Stimulated activated CD8-positive, alpha-beta memory T cell treated with anti-CD3 and anti-CD28 coated beads, Interleukin-7, amount 100 ng/mL, for 24 hours (primary cell): ENCODE results near the gene MFSD2A.
"Not testable (repeated sequence)": the region's sequence is repeated elsewhere in the genome, so short reads cannot be mapped to it uniquely, and the experiment has no call there.

Experiments used
- DNase-seq: peaks from one replicate; pipeline ENCODE4 v3.0.0-alpha.2; 2020; ENCODE audit warnings: low read depth

The MFSD2A gene

DNA sequence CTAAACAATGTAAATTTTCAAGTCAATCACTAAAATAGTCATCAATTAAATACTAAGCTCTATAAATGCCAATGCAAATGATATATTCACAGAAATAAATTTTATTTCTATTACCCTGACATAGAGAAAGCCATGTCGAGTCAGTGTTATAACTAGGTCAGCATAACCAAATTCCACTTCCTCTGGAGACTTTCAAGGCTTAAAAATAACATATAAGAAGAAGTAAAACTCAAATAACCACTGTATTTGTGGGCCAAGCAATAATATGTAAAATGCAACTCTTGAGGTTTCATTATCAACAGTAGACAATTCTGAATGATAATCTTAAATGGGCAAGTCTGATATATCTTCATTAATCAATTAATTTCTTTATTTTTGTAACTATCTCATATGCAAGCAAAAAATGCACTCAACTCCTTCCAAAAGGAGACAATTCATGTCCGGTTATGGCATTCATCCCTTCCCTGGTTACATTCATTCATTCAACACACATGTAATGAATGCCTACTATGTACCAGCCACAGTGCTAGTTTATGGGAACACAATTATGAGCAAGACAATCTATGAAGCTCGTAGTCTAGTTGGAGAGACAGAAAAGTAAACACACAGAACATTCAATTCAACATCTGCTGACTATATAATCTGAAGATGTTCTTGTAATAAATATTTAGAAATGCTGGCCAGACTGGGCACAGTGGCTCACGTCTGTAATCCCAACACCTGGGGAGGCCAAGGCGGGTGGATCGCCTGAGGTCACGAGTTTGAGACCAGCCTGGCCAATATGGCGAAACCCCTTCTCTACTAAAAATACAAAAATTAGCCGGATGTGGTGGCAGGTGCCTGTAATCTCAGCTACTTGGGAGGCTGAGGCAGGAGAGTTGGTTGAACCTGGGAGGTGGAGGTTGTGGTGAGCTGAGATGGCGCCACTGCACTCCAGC is 48.5 kb downstream of the MFSD2A start:
- no peak for DNase-seq

DNA sequence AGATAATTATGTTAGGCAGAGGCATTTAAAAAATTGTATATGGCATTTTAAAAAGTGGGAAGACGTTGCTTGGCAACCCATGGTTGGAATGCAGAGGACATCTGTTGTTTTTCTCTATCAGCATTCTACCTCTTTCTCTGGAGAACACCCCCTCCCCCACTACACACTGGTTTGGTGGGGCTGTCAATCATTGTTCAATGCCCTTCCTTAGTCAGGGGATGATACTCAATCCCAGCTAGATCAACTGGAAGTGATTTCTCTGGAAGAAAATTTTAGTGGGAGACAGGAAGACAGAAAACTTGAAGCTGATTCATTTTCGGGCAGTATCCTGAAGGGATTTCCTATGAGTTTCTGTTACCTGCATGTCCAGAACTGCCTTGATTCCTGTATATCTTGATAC is 49.9 kb downstream of the MFSD2A start:
- DNase-seq: no peak

DNA sequence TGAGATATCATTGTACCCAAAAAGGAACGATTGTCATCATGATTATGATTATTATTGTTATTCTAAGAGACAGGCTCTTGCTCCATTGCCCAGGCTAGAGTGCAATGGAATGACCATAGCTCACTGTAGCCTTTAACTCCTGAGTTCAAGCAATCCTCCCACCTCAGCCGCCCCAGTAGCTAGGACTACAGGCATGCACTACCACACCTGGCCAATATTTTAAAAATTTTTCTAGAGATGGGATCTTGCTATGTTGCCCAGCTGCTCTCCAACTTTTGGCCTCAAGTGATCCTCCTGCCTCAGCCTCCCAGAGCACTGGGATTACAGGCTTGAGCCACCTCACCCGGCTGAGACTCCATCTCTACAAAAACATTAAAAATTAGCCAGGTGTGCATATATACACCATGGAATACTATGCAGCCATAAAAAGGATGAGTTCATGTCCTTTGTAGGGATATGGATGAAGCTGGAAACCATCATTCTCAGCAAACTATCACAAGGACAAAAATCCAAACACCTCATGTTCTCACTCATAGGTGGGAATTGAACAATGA is 52.6 kb downstream of the MFSD2A start:
- not testable (repeated sequence) for DNase-seq

DNA sequence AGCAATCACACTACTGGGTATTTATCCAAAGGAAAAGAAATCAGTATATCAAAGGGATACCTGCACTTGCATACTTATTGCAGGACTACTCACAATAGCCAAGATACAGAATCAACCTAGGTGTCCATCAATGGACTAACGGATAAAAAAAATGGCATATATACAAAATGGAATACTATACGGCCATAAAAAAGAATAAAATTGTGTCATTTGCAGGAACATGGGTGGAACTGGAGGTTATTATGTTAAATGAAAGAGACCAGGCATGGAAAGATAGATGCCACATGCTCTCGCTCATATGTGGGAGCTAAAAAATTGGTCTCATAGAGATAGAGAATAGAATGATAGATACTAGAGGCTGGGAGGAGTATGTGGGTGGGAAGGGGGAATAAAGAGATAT is 56.3 kb downstream of the MFSD2A start:
- no peak for DNase-seq

DNA sequence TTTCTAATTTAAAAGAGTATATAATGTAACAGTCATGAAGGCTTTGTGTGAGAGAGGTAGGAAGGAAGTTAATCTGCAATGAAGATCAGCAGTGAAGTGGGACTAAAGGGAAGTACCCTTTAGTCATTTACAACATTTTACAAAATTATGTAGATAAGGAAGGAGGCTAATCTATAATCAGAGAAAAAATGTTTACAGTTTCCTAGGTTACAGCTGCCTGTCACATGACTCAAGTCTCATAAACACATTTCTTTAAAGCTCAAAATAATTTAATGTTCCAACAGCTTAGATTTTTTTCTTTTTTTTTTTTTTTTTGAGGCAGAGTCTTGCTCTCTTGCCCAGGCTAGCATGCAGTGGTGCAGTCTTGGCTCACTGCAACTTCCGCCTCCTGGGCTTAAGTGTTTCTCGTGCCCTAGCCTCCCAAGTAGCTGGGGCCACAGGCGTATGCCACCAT is 59.3 kb downstream of the MFSD2A start:
- no peak for DNase-seq

DNA sequence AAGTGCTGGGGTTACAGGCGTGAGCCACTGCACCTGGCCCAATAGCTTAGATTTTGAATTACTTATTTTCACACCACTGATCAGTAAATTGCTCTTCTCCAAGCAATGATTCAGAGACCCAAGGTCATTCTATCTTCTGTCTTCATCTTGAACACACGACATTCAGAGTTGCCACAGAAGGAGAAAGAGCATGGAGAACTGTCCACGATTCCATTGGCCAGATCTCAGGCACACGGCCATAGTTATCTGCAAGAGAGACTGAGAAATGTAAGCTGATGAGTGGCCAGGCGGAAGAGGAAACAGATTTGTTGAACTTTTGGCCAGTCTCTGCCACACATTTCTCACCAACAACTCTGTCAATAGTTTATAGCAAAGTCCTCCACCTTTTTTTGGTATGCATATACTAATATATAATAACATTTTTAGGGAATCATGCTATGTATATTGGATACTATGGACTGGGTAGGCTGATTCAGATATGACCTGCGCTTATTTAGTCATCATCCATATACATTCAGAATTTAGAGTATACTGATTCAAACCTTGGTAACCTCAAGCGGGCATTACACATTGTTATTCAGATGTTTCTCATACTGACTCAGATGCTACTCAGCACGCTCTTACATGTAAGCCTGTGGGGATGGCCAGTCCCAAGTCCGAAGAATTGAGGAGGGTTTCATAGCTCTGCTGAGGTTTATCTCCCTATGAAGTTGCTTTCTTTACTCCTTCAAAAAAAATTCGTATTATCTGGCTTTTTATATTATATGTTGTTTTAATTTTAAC is 60.1 kb downstream of the MFSD2A start:
- DNase-seq: no peak

DNA sequence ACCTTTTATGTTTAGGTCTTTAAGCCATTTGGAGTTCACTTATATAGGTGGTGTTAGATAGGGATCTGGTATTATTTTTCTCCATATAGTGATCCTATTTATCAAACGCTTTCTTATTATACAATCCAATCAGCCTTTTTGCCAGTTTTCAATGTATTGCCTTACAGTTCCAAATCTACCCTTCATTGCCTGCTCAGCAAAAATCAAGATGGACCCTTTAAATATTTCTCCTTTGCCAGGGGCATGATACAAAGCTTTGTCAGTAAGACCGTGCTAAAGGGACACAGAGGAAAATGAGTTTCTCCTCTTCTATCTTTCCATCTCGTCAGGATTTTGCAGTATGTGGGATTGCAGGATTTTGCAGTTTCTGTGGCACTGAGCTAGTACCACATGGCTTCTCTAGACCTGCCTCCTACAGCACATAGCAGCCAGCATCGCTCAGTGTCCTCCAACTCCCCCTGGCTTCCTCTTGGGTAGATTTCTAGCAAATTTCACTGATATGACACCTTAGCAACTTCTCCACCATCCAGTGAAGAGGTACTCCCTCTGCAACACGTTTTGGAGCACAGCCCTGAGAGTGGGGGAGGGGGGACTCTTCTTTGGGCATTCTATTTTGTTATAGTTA is 63.1 kb downstream of the MFSD2A start:
- no peak for DNase-seq
